Measurements from ENCODE around the gene KLF15.
A peak's percentile ranks its signal among the peaks of the same experiment; 100 is the strongest.

The KLF15 gene

GRCh38 chr3:126319701-126320295 lies 37.4 kb downstream of the KLF15 start:
- DNase-seq = no peak

GRCh38 chr3:126317029-126317996 lies 39.9 kb downstream of the KLF15 start:
- DNase-seq = peak; percentile 30

- no peak for DNase-seq
Measured at GRCh38 chr3:126316501-126316939, 40.7 kb downstream of the KLF15 start.

DNA sequence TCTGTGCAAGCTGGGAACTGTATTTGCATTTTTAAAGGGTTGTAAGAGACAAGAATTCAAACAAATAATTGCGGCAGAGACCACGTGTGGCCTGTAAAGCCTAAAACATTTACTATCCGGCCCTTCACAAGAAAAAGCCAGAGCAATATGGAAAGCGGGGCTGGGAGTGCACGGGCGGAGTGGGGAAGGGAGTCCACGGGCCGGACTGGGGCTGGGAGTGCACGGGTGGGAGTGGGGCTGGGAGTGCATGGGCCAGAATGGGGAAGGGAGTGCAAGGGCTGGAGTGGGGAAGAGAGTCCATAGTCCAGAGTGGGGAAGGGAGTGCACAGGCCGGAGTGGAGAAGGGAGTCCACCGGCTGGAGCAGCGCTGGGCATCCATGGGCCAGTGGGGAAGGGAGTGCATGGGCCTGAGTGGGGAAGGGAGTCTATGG lies 41.2 kb downstream of the KLF15 start:
- DNase-seq = no peak

DNA sequence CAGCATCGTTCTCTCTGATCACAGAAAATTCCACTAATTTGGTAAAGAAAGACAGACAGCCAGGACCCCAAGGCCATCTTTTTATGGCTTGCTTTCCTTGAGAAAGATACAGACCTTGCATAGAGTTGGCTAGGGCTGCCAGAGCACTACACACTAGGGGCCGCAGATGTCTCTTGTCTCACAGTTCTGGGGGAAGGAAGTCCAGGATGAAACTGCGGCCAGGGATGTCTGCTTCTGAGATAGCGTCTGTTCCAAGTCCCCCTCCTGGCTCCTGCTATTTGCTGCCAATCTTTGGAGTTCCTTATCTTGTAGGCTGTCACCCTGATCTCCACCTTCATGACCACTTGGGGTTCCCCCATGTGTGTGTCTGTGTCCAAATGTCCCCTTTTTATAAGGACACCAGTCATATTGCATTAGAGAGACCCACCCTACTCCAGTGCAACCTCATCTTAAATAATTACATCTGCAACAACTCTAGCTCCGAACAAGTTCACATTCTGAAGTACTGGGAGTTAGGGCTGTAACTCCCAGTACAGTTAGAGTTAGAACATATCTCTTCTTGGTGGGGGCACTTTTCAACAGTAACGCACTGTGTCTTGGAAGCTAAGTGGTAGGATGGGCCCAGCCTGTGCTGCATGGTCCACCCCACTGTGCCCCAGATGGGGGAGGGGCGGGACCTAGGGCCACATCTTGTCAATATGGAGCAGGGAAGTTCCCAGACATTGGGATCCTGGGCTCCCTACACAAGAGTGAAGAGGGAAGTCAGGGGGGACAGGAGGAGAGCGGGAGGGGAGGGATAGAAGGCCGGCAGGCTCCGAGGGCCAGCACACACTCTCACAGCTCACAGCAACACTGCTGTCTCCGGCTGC lies 42.2 kb downstream of the KLF15 start:
- DNase-seq = peak; percentile 35

DNA sequence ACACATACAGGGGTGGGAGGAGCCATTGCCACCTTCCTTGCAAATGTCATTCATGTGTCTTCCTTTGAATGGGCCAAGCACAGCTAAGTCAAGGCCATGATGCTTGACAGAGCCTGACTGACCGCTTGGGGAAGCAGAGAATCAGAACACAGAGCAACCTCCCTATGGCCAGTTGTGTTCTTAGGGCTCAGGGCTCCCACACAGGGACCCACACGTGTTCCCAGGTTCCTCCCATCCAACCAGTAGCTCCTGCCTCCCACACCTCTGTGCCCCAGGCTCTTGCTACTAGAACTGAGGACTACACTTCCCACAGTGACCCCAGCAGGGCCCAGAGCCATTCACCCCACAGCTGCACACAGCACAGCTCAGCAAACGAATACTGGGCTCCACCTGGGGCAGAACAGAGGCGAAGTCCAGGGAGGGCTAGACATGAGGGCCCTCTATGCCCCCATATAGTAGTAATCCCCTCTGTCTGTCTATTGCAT lies 42.9 kb downstream of the KLF15 start:
- peak; percentile 37 for DNase-seq

- DNase-seq = no peak
Measured at GRCh38 chr3:126313580-126314304, 43.5 kb downstream of the KLF15 start.

DNA sequence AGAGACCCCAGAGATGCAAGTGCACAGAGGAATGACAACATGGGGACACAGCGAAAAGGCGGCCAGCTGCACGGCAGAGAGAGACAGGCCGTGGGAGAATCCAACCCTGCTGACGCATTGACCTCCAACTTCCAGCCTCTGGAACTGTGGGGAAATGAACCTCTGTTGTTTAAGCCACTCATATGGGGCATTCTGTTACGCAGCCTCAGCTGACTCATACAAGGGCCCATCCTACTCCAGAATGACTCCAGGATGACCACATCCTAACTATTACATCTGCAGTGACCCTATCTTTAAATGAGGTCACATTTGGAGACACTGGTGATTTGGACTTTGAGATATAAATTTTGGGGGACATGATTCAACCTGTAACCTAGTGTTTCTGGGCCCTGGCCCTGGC lies 44.0 kb downstream of the KLF15 start:
- no peak for DNase-seq

- DNase-seq = no peak
Measured at GRCh38 chr3:126312341-126312740, 44.9 kb downstream of the KLF15 start.

- no peak for DNase-seq
Measured at GRCh38 chr3:126311338-126311978, 45.8 kb downstream of the KLF15 start.

DNA sequence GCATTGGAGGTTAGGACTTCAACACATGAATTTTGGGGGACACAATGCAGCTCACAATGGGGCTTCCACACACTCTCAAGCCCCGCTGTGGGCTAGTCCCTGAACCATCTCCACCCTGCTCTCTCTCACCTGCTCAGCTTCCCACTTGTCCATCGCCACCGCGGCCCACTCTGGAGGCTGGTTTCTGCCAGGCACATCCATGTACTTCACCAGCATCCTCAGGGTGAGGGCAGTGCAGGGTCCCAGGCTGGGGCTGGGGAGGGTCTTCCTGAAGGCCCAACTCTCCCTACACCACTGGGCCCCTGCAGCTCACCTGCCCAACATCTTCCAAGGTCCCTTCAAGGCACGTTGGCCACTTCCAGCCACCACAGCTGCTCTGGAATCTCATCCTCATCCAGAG lies 46.4 kb downstream of the KLF15 start:
- DNase-seq = peak; percentile 24

DNA sequence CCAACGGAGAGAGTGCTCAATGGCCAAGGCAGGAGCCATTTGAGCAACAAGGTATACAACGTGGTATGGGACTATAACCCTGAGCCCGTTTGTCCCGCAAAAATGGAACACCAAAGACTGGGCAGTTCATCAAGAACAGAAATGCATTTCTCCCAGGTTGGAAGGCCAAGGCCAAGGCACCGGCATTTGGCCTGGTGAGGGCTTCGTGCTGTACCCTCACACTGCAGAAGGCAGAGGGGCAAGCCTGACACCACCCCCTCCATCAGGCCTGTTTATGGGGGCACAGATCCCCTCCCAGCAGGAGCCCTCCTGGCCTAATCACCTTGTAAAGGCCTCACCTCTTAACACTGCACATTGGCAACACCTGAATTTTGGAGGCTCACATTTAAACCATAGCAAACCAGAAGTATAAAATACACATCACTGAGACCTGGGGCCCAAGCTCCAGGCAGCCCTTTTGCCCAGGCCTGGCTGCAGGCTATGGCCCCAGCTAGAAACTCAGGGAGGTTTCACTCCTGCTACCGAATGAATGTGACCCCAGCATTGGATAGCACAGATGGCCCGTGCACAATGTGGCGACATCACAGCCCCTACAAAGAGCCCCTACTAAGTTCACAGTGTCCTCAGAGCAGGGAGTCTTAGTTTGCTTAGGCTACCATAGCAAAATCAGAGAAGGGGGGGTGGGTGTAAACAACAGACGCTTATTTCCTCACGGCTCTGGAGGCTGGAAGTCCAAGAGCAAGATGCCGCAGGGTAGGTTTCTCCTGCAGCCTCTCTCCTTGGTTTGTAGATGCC lies 47.1 kb downstream of the KLF15 start:
- peak; percentile 26 for DNase-seq

DNA sequence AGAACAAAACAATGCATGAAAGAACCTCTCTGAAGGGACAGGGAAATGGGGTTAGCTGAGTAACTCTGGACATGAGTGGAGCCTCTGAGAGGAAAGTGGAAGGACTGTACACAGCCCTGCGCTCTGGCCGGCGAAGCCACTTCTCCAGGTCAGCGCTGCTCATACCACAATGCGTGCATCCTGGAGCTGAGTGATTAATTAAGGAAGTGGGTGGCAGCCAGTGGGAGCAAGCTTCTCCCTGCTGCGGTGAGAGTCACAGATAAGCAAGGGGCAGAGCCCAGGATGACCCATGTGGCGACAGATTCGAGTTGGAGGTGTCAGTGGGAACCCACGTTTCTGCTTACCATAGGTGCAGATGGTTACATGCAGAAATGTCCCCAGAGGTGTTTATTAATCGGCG lies 48.0 kb downstream of the KLF15 start:
- DNase-seq = no peak

GRCh38 chr3:126308394-126309125 lies 48.6 kb downstream of the KLF15 start:
- no peak for DNase-seq

DNA sequence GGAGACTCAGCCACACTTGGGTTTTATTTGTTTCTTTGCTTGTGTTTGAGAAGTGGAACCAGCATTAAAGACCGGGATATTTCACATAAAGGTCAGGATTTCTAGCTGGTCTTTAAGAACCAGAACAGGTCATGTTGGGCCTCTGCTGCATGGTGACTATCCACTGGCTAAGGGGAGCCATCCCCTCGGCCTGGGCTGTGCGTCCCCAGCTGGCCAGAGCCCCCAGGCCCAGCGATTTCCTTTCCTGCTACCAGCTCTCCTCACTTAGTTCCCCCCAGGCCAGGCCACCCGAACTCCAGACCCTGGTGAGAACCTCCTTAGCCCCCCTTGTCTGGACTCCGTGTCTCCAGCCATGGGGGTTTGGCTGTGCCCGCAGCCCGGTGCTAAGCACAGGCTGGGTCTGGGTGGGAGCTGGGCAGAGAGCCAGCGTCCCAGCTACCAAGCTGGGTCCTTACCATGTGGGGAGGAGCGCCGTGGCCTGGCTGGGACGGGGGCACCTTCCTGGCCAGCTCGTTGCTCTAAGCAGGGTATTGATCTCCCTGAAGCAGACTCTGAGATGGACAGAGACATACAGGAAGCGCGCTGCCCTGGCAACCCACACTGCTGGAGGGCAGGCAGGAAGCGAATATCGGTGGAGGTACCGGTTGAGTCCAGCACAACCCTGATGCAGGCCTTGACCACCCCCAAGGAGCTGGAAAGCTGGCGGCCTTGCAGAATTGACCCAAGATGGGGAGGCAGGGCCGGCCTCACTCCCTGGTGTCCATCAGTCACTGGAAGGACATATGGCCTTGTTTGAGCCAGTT lies 49.4 kb downstream of the KLF15 start:
- DNase-seq = no peak

GRCh38 chr3:126306888-126307482 lies 50.2 kb downstream of the KLF15 start:
- no peak for DNase-seq

GRCh38 chr3:126306397-126306796 lies 50.8 kb downstream of the KLF15 start:
- no peak for DNase-seq

DNA sequence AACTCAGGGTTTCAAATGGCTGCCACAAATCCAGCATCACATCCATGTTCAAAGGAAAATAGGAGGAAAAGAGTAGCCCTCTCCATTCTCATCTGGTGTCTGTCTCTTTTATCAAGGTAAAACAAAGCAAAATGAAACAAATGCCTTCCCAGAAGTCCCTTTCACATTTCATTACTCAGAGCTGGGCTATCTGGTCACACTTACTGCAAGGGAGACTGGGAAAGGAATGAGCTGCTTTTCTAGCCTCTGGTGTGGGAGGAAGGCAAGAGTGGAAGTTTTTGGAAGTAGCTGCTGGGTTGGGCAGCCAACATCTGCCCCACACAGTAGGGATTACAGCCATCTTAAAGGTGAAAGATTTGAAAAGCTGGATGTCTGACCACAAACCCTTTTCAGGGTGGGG lies 51.8 kb downstream of the KLF15 start:
- DNase-seq = no peak

DNA sequence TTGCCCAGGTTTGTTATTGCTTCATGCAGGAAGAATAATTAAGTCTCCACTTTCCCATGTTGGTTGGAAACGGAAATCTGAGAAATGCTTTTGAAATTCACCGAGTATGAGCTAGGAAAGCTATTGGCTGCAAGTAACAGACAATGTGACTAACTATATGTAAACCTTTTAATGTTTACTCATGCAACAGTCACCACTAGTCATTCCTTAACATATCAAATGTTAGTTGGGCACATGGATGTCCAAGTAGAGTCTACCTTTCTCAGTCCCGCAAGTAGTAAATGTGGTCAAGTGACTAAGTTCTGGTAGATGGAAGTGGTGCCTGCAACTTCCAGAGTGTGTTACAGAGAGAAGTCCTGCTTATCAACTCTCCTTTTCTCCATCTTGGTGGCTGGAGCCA lies 52.5 kb downstream of the KLF15 start:
- DNase-seq = no peak

Measured in activated CD8-positive, alpha-beta memory T cell treated with anti-CD3 and anti-CD28 coated beads for 24 hours (primary cell).